Activated naive CD8-positive, alpha-beta T cell treated with anti-CD3 and anti-CD28 coated beads, Interleukin-2, amount 10 ng/mL, durations not matched to agents 7 days and 5 days (primary cell): ENCODE measurements around the gene HOXC10. TPM values are rescaled to one million over a fixed set of nuclear protein-coding genes. Genes with fewer than 3 reads are reported as not detected.

Experiments
- ATAC-seq: fragments of 150-1000 bp; cut with Tn5 transposase; one replicate; pipeline ENCODE4 v1.10.0; 2021; ENCODE audit warnings: low read depth, moderate library complexity
- POLR2A ChIA-PET: fragments of 350-600 bp; sonication (Branson Sonifier 250); formaldehyde crosslinking; loops from one replicate; lab custom pipeline; 2021; ENCODE audit warnings: antibody characterized with exemption; lab: Charles Lee
- DNase-seq: peaks from one replicate; pipeline ENCODE4 v3.0.0; 2021
- H3K27ac Mint-ChIP-seq: one replicate; pipeline ENCODE4 v1.8.0; 2022; ENCODE audit warnings: mild to moderate bottlenecking, mixed read lengths
- H3K27me3 Mint-ChIP-seq: one replicate; pipeline ENCODE4 v1.8.0; 2022; ENCODE audit warnings: mild to moderate bottlenecking, moderate library complexity, mixed read lengths
- H3K36me3 Mint-ChIP-seq: one replicate; pipeline ENCODE4 v1.8.0; 2021; ENCODE audit warnings: mild to moderate bottlenecking, mixed read lengths
- H3K4me1 Mint-ChIP-seq: one replicate; pipeline ENCODE4 v1.8.0; 2021; ENCODE audit warnings: mixed read lengths
- H3K4me3 Mint-ChIP-seq: one replicate; pipeline ENCODE4 v1.8.0; 2022; ENCODE audit warnings: mild to moderate bottlenecking, moderate library complexity, mixed read lengths
- H3K9me3 Mint-ChIP-seq: one replicate; pipeline ENCODE4 v1.8.0; 2021; ENCODE audit warnings: mixed read lengths
- total RNA-seq, 2 experiments: library from RNA; stranded (reverse); gene quantifications; one replicate each; pipeline ENCODE4 v1.2.3, GENCODE V29; 2021

HOXC10 gene
- total RNA-seq, 2 experiments from 2014 or later, result not detected

GRCh38 chr12:53965281-53966084 is 19.5 kb upstream of the HOXC10 start:
- ATAC-seq (no peak), DNase-seq (no peak)
- POLR2A ChIA-PET, result interaction anchor here (0.7 kb wide), 1 partner anchor 89 kb away, joined by 3 read pairs; no protein-coding TSS in a partner anchor
- peaks cover 92% of the 10 kb centered on the region for H3K27me3 Mint-ChIP-seq
- H3K36me3 Mint-ChIP-seq, result peaks cover 2% of the 10 kb centered on the region
- peaks cover 14% of the 10 kb centered on the region for H3K4me1 Mint-ChIP-seq
- H3K9me3 Mint-ChIP-seq, result no peaks in the 10 kb centered on the region
- H3K4me3 Mint-ChIP-seq, result peak overlapping the region; percentile 11
- H3K27ac Mint-ChIP-seq, result no peak overlapping the region

DNA sequence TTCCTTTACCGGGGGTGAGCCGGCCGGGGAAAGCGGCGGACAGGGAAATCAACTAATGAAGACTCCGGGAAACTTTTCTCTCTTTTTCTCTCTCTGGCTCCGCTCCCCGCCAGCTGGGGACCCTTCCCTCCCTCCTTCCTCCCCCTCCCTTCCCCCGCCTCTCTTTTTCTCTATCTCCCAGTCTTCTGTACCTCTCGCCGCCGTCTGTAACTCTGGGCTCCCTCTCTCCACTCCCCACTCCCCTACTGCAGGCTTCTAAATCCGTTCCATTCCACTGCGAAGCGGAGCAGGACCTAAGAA is 18.9 kb upstream of the HOXC10 start:
- H3K4me3 Mint-ChIP-seq, result peak overlapping the region; percentile 29
- DNase-seq (no peak), ATAC-seq (no peak)
- POLR2A ChIA-PET, result no interaction called here
- H3K9me3 Mint-ChIP-seq, result no peaks in the 10 kb centered on the region
- H3K27me3 Mint-ChIP-seq, result peaks cover 94% of the 10 kb centered on the region
- peaks cover 2% of the 10 kb centered on the region for H3K36me3 Mint-ChIP-seq
- H3K27ac Mint-ChIP-seq, result peak overlapping the region; percentile 55
- H3K4me1 Mint-ChIP-seq, result peaks cover 14% of the 10 kb centered on the region

- peaks cover 98% of the 10 kb centered on the region for H3K27me3 Mint-ChIP-seq
Observed at GRCh38 chr12:53966385-53967133, 18.4 kb upstream of the HOXC10 start.

DNA sequence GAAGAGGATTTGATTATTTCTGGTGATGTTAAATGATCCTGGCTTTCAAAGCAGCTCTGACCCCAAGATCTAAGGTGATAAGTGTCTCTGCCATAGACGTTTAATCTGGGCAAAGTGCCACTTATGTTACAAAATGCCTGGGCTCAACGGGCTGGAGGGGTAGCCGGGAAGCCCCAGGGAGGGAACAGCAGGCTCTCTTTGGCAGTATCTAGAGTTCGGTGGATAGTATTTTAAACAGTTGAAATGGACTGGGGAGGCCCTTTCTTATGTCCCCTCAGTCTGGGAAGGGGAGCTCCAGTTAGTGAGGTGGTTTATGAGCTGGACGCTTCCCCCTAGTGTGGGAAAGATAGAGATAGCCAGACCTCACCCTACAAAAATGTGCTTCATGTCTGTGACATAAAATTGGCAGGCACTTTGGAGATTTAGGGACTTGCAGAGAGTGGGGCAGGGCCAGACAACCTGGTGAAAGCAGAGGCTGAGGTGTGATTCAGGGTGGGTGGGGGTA is 17.5 kb upstream of the HOXC10 start:
- Mint-ChIP-seq H3K27me3 (peaks cover 99% of the 10 kb centered on the region), H3K4me1 (peaks cover 14% of the 10 kb centered on the region), H3K4me3 (no peak overlapping the region), H3K9me3 (no peaks in the 10 kb centered on the region), H3K36me3 (peaks cover 2% of the 10 kb centered on the region), H3K27ac (no peak overlapping the region)
- POLR2A ChIA-PET, result no interaction called here
- ATAC-seq, result no peak
- no peak for DNase-seq

More at GRCh38 chr12:53966385-53967133, 18.4 kb upstream of the HOXC10 start:
- Mint-ChIP-seq H3K4me1 (peaks cover 14% of the 10 kb centered on the region), H3K36me3 (peaks cover 2% of the 10 kb centered on the region), H3K9me3 (no peaks in the 10 kb centered on the region), H3K27ac (peak overlapping the region; percentile 55), H3K4me3 (peak overlapping the region; percentile 29)
- DNase-seq (no peak), ATAC-seq (no peak)
- POLR2A ChIA-PET, result no interaction called here

DNA sequence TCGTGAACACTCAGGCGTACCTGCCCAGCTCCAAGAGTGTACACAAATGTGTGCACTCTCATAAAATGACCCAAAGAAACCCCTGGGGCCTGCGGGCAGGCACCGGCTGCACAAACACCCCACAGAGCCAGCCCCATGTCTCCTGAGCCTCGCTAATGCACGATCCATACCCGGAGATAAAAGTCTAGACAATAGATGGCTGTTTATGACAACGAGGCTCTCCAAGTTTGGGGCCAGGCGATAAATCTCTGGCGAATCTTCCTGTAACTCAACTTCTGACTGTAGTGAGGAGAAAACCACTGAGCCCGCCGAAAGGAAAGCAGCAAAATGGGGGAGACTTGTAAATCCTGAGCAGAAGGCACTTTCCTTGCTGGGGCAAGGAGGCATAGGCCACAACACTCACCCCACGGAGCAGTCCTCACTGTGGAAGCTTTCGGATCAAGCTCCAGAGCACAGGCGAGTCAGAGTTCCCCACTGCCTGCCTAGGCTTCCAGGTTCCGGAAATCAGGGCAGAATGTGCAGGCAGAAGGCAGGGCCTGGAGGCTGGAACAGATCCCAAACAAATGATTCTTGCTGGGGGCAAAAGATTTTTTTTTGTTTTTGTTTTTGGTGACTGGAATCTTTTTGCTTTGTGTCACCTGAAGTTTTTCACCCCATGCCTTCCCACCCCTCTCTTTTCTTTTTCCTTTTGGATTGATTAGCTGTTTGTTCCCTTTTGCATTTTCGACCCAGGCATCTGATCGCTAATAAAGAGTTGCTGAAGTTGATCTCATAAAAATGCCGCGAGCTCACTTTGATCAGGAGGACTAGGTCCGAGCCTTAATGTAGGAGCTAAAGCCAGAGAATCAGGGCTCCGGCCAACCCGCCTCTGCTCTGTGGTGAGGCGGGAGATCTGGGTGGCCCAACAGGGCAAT is 16.5 kb upstream of the HOXC10 start:
- Mint-ChIP-seq H3K27ac (no peak overlapping the region), H3K36me3 (peaks cover 2% of the 10 kb centered on the region)

DNA sequence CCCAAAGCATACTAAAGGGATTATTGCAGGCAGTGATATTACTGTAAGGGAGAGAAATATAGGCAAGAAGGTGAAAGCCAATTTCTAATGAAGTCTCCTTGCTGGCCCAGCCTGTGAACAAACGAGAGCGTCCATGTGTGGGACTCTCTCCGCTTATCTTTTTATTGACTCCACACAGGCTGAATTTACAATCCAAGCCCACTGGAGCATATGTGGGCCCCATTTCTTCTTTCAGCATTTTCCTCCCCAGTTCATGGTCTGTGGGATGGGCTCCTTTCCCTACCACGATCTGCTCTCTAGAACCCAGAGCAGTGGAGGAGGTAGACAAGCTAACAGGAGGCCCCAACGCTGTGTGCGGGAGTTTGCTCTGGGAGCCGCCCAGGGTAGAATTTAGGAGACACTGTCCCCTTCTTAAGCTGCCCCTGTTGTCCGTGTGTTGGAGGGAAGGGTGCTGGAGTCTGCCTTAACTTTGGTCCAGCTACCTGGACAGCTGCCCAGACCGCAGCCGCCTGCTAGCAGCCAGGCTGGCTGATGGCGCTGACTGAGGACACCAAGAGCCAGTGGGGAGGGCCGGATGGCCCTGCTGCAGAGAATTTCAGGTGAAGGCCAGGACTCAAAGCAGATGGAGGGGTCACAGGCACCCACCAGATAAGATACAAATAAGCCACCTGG is 15.2 kb upstream of the HOXC10 start:
- H3K36me3 Mint-ChIP-seq, result peaks cover 2% of the 10 kb centered on the region
- no peak overlapping the region for H3K27ac Mint-ChIP-seq
- peaks cover 93% of the 10 kb centered on the region for H3K27me3 Mint-ChIP-seq
- DNase-seq (no peak), ATAC-seq (no peak)
- no peak overlapping the region for H3K4me3 Mint-ChIP-seq
- POLR2A ChIA-PET, result no interaction called here
- H3K9me3 Mint-ChIP-seq, result peaks cover 2% of the 10 kb centered on the region
- H3K4me1 Mint-ChIP-seq, result peaks cover 13% of the 10 kb centered on the region

More for the DNA sequence above, 16.5 kb upstream of the HOXC10 start:
- Mint-ChIP-seq H3K4me1 (peaks cover 16% of the 10 kb centered on the region), H3K4me3 (no peak overlapping the region), H3K27me3 (peaks cover 99% of the 10 kb centered on the region), H3K9me3 (peaks cover 2% of the 10 kb centered on the region)
- DNase-seq, result no peak
- POLR2A ChIA-PET, result no interaction called here
- ATAC-seq, result no peak

DNA sequence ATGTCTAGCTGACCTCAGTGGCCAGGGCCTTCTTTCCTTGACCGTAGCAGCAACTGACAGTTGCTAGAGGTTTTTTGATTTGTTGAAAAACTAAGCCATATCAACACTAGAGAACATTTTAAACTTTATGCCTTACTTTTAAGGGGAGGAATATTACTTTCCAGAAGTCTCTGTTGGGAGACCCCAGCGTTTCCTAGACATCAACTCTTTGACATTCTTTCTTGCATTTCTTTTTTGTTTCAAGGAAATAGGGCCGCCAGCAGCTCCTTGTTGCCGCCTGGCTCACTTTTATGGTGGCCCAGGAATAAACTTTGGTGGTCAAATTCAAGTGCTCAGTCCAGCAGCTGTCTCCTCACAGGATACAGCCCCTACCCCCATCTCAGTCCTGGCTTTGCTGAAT is 14.5 kb upstream of the HOXC10 start:
- DNase-seq (no peak), ATAC-seq (no peak)
- no peak overlapping the region for H3K27ac Mint-ChIP-seq
- POLR2A ChIA-PET, result no interaction called here
- peaks cover 2% of the 10 kb centered on the region for H3K9me3 Mint-ChIP-seq
- H3K4me3 Mint-ChIP-seq, result no peak overlapping the region
- H3K4me1 Mint-ChIP-seq, result peaks cover 13% of the 10 kb centered on the region
- H3K36me3 Mint-ChIP-seq, result peaks cover 2% of the 10 kb centered on the region
- peaks cover 90% of the 10 kb centered on the region for H3K27me3 Mint-ChIP-seq

DNA sequence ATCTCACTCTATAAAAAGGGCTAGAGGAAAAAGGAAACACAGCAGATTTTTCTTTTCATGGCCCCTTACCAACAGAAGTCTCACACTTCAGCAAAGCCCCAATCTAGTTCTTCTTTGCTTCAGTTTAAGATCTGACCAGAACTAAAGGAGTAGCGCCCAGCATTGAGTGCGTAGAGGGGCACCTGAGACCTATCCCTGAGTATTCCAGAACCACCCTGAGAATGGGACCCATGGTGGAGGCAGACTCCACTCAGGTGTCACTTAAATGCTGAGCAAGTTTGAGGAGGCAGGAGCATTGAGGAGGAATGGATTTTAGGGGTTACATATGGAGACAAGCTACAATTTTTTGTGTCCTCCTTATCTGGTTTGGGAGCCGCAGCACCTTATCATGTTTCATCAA is 13.8 kb upstream of the HOXC10 start:
- Mint-ChIP-seq H3K9me3 (peaks cover 2% of the 10 kb centered on the region), H3K4me1 (peaks cover 15% of the 10 kb centered on the region), H3K4me3 (no peak overlapping the region), H3K27ac (no peak overlapping the region), H3K27me3 (peaks cover 90% of the 10 kb centered on the region), H3K36me3 (no peaks in the 10 kb centered on the region)
- ATAC-seq, result no peak
- no peak for DNase-seq
- POLR2A ChIA-PET, result no interaction called here

DNA sequence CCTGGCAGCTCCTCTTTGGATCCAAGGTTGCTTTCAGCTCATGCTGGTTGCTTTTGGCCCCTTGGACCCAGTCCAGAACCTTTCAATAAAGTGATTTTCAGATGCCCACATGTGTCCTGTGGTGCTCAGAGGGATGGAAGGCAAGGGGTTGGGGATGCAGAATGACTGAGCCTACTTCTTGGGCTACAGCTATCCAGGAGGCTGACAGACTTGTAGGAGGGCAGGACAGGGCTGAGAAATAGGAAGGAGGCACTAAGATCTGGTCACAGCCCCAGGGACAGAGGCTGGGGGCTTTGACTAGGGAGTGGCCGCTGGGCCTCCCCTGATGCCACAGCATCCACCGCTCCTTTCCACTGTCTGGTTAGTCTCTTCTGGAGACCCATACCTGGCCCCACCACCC is 13.3 kb upstream of the HOXC10 start:
- no peak overlapping the region for H3K27ac Mint-ChIP-seq
- POLR2A ChIA-PET, result no interaction called here
- peaks cover 2% of the 10 kb centered on the region for H3K9me3 Mint-ChIP-seq
- DNase-seq (no peak), ATAC-seq (no peak)
- no peaks in the 10 kb centered on the region for H3K36me3 Mint-ChIP-seq
- H3K27me3 Mint-ChIP-seq, result peaks cover 90% of the 10 kb centered on the region
- peaks cover 10% of the 10 kb centered on the region for H3K4me1 Mint-ChIP-seq
- no peak overlapping the region for H3K4me3 Mint-ChIP-seq

DNA sequence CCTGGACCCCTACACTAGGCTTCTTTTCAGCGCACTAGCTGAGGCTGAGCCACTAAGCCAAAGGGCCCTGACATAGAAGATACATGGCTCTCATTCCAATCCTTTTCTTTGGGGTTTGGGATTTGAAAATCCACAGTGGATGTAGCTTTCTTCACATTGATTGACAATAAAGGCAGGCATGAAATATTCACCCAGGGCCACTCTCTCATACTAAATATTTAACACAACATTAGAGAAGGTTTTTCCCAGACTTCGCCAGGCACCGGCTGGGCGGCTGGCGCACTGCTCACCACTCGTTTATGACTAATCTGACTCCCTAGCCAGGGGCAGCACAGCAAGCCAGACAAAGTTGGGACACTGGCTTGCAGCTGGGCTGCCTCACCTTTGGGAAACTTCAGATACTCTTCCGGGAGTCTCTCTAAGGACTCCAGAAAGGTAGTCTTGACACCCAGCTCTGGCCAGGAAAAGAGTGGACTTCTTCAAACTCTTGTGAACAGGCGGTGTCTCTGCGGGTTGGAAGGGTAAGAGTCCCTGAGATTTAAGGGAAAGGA is 12.7 kb upstream of the HOXC10 start:
- DNase-seq (no peak), ATAC-seq (no peak)
- POLR2A ChIA-PET, result no interaction called here
- Mint-ChIP-seq H3K36me3 (no peaks in the 10 kb centered on the region), H3K9me3 (peaks cover 2% of the 10 kb centered on the region), H3K4me1 (peaks cover 9% of the 10 kb centered on the region), H3K27me3 (peaks cover 90% of the 10 kb centered on the region), H3K4me3 (no peak overlapping the region), H3K27ac (no peak overlapping the region)

DNA sequence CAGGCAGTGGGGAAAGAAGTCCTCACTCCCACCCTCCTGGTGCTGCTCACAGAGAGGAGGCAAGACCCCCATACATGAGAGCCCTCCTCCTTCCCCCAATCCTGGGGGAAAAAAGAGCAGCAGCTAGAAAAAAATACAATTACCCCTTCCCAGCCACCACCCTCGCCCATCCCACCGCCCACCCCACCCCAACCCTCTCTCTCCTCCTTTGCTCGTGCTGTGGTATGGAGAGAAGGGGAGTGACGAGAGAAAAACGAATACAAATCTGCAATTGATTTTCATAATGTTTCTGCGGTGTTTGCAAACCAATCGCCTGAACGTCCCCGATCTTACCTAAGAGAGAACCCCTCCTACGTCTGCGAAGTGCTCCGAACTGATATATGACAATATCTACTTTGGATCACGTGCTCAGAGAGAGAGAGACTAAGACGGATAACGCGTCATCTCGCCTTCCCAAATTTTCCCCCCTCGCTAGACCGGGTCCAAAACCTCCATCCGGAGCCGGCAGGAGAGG is 12.2 kb upstream of the HOXC10 start, which contains the start of gene HOXC11:
TSS of gene HOXC11 (plus strand) at position 405 of the 514 bp plus-strand sequence. CDS start 116 bp downstream, outside the sequence.
- Mint-ChIP-seq H3K27ac (peak within 1 kb of the TSS; percentile 71), H3K4me1 (peaks cover 9% of the 10 kb centered on the region), H3K9me3 (peaks cover 2% of the 10 kb centered on the region), H3K36me3 (no peaks in the 10 kb centered on the region), H3K27me3 (peaks cover 90% of the 10 kb centered on the region), H3K4me3 (peak within 1 kb of the TSS; percentile 30)
- POLR2A ChIA-PET, result no interaction called here
- ATAC-seq (no peak), DNase-seq (no peak)
